Smooth muscle cell (in vitro differentiated cells): ENCODE measurements around the gene LGALSL. TPM values are rescaled to one million over a fixed set of nuclear protein-coding genes. Genes with fewer than 3 reads are reported as not detected.

Source experiments
- DNase-seq: peaks from one replicate; lab custom pipeline; 2025; ENCODE audit not compliant: unreplicated experiment; lab: John Stamatoyannopoulos, UW
- H2AFZ ChIP-seq: fragments of 200-600 bp; sonication (generic); 2 replicates; pipeline ENCODE4 v1.6.0; 2016; ENCODE audit warnings: antibody characterized with exemption, low read depth, mild to moderate bottlenecking
- H3F3A ChIP-seq: fragments of 200-600 bp; sonication (generic); 2 replicates; pipeline ENCODE4 v1.6.0; 2017; ENCODE audit warnings: antibody characterized with exemption, low read depth
- H3K27ac ChIP-seq: fragments of 200-600 bp; sonication (generic); 2 replicates; pipeline ENCODE4 v1.5.1; 2016; ENCODE audit warnings: low read depth, mild to moderate bottlenecking
- H3K27me3 ChIP-seq: fragments of 200-600 bp; sonication (generic); 2 replicates; pipeline ENCODE4 v1.6.1; 2016; ENCODE audit warnings: low read depth, mild to moderate bottlenecking
- H3K36me3 ChIP-seq: fragments of 200-600 bp; sonication (generic); 2 replicates; pipeline ENCODE4 v1.5.1; 2016; ENCODE audit warnings: low read depth
- H3K4me1 ChIP-seq: fragments of 200-600 bp; sonication (generic); 2 replicates; pipeline ENCODE4 v1.5.1; 2016; ENCODE audit warnings: low read depth
- H3K4me2 ChIP-seq: fragments of 200-600 bp; sonication (generic); 2 replicates; pipeline ENCODE4 v1.6.0; 2016; ENCODE audit warnings: mild to moderate bottlenecking
- H3K4me3 ChIP-seq: fragments of 200-600 bp; sonication (generic); 2 replicates; pipeline ENCODE4 v1.5.1; 2016; ENCODE audit warnings: mild to moderate bottlenecking
- H3K79me2 ChIP-seq: fragments of 200-600 bp; sonication (generic); 2 replicates; pipeline ENCODE4 v1.6.0; 2016; ENCODE audit warnings: low read depth, mild to moderate bottlenecking
- H3K9ac ChIP-seq: fragments of 200-600 bp; sonication (generic); 2 replicates; pipeline ENCODE4 v1.6.0; 2016; ENCODE audit warnings: low read depth
- H3K9me3 ChIP-seq: fragments of 200-600 bp; sonication (generic); replicated peaks from 2 replicates; pipeline ENCODE4 v1.5.1; 2016; ENCODE audit warnings: low read depth
- H4K20me1 ChIP-seq: fragments of 200-600 bp; sonication (generic); 2 replicates; pipeline ENCODE4 v1.6.0; 2016; ENCODE audit warnings: low read depth
- WGBS: methylation state at CpG from one replicate; pipeline ENCODE4 v1.1.7; 2016; ENCODE audit warnings: low lambda C conversion rate; 5-methylcytosine and 5-hydroxymethylcytosine counted together
- polyA plus RNA-seq: library from polyadenylated mRNA; unstranded; fragments of >200 nt; fragmentation: Nextera tagmentation; extraction: Ambion mirVana; gene quantifications from 2 replicates; pipeline ENCODE4 v1.2.1, GENCODE V29; 2016
- total RNA-seq: library from RNA; depleted of rRNA; stranded (reverse); fragments of >200 nt; gene quantifications from 2 replicates; pipeline ENCODE4 v1.2.3, GENCODE V29; 2014
- TF ChIP-seq, protein P1 (sequence below): fragments of 200-600 bp; sonication (generic); IDR thresholded peaks from 2 replicates; pipeline ENCODE4 v1.5.1; 2017; ENCODE audit warnings: borderline replicate concordance, mild to moderate bottlenecking, antibody characterized with exemption; ENCODE audit not compliant: insufficient read depth, poor library complexity, severe bottlenecking

LGALSL gene
- total and polyA plus RNA-seq, 2 experiments from 2014 or later = 8.1 to 13.9 TPM

DNA sequence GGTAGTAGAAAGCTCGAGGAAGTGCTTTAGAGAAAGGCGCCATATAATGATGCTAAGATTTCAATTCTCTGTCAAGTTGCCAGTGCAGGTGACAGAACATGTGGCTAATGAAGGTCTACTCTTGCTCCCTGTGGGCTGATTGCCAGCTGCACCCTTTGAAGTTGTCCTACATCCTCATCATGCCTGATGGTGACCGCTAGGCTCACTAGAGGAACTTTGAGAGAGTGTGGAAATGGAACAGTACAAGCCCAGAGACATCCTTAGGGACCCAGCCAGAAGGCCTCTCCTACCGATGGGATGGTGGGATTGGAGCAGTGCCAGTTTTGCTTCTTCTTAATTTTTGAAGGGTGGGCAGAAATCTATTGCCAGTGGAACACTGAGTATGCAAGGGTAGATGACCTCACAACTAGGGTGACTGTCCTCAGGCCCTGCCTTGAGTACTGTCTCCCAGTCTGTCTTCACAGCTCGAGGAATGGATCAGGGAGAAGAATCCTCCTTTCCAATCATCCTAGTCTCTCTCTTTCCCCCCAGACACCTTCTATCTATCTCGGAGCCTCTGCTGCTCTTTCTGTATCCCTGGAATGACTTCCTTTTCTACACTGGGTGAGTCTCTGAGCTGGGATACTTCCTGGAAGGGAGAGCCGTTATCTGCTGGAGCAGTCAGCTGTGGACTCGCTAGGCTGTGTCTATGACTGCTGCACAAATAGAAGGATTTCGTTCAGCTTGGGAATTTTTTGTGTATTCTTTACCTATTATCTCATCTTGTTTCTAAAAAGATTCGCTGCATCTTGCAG lies 33.5 kb downstream of the LGALSL start:
- H4K20me1 ChIP-seq = no peaks in the 10 kb centered on the region
- 63% methylated on average over 10 of the region's 10 CpGs for WGBS
- H3K4me2 ChIP-seq = no peak overlapping the region
- no peaks in the 10 kb centered on the region for H3K9me3 ChIP-seq
- H3K27me3 ChIP-seq = no peaks in the 10 kb centered on the region
- no peaks in the 10 kb centered on the region for H3F3A ChIP-seq
- H3K79me2 ChIP-seq = no peaks in the 10 kb centered on the region
- no peak for DNase-seq
- H3K4me3 ChIP-seq = no peak overlapping the region
- H3K27ac ChIP-seq = no peak overlapping the region
- H3K36me3 ChIP-seq = no peaks in the 10 kb centered on the region
- H2AFZ ChIP-seq = no peak overlapping the region
- peaks cover 7% of the 10 kb centered on the region for H3K4me1 ChIP-seq
- no peak overlapping the region for H3K9ac ChIP-seq
- TF ChIP-seq, protein P1, sequence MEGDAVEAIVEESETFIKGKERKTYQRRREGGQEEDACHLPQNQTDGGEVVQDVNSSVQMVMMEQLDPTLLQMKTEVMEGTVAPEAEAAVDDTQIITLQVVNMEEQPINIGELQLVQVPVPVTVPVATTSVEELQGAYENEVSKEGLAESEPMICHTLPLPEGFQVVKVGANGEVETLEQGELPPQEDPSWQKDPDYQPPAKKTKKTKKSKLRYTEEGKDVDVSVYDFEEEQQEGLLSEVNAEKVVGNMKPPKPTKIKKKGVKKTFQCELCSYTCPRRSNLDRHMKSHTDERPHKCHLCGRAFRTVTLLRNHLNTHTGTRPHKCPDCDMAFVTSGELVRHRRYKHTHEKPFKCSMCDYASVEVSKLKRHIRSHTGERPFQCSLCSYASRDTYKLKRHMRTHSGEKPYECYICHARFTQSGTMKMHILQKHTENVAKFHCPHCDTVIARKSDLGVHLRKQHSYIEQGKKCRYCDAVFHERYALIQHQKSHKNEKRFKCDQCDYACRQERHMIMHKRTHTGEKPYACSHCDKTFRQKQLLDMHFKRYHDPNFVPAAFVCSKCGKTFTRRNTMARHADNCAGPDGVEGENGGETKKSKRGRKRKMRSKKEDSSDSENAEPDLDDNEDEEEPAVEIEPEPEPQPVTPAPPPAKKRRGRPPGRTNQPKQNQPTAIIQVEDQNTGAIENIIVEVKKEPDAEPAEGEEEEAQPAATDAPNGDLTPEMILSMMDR = no peak

DNA sequence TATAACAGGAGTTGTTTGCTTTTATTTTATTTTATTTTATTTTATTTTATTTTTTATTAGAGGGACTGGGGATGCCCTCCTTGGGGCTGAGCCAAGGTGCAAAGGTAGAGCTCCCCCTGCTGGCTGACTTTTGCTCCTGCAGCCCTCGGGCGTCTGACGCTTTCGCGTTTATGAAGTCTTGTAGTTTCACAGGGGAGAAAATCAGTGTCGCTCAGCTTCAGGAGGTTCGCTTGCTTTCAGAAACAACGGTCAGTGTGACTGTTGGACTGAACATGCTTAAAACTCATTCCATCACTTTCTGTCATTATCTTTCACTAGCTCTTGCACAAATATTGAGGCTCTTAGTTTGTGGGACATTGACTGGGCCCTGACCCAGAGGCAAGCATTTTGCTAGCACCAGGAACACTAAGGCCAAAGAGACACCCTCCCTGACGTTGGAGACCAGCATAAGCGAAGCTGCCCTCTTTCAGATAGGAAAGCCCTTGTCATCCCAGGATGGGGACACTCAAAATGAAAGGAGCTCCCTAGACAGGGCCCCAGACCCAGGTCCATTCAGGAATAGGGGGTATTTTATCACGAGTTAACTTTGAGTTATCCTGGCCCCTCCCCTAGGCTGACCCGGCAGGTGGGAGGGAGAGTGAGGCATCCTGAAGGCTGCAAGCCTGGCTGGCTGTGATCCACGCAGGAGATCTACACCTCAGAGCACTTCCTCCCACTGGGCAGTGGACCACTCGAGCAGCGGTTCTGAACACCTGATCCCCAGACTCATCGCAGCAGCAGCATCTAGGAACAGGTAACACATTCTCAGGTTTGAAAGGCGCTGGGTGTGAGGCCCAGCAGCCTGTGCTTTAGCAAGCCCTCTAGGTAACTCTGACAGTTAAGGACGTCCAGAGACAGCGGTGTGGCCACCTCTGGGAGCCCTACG lies 34.4 kb downstream of the LGALSL start:
- Histone ChIP-seq H3K36me3 (no peaks in the 10 kb centered on the region), H3K9ac (no peak overlapping the region), H3F3A (no peaks in the 10 kb centered on the region), H4K20me1 (no peaks in the 10 kb centered on the region), H3K27ac (no peak overlapping the region), H3K9me3 (no peaks in the 10 kb centered on the region), H3K79me2 (no peaks in the 10 kb centered on the region), H2AFZ (peak overlapping the region; percentile 17), H3K4me2 (no peak overlapping the region), H3K4me3 (no peak overlapping the region), H3K4me1 (no peaks in the 10 kb centered on the region), H3K27me3 (no peaks in the 10 kb centered on the region)
- DNase-seq = peak; percentile 34
- TF ChIP-seq, protein P1 = peak; percentile 98
- WGBS = 54% methylated on average over 20 of the region's 20 CpGs

- Histone ChIP-seq H3K79me2 (no peaks in the 10 kb centered on the region), H3K9ac (no peak overlapping the region), H3K4me2 (no peak overlapping the region), H3F3A (no peaks in the 10 kb centered on the region), H3K4me1 (no peaks in the 10 kb centered on the region), H3K27ac (no peak overlapping the region), H3K4me3 (no peak overlapping the region), H3K36me3 (no peaks in the 10 kb centered on the region), H2AFZ (no peak overlapping the region), H3K9me3 (no peaks in the 10 kb centered on the region), H3K27me3 (no peaks in the 10 kb centered on the region), H4K20me1 (no peaks in the 10 kb centered on the region)
- DNase-seq = no peak
- WGBS = 92% methylated on average over 5 of the region's 5 CpGs
- TF ChIP-seq, protein P1 = no peak
These were observed 35.3 kb downstream of the LGALSL start for GRCh38 chr2:64489081-64489751.
